GM12892 (cell line): ENCODE data around the gene CLEC3B.

Experiments used
- DNase-seq: peaks from one replicate; pipeline ENCODE4 v3.0.0; 2011; ENCODE audit not compliant: insufficient read length
- FAIRE-seq: peaks from 2 replicates; lab custom pipeline; 2011; peaks lifted over from hg19 to GRCh38; lab: Jason Lieb, UNC
- POLR2A ChIP-seq: IDR thresholded peaks from 2 replicates; pipeline ENCODE4 v1.6.1; 2011; ENCODE audit warnings: low read depth, low read length, control low read depth
- POLR2AphosphoS5 ChIP-seq: IDR thresholded peaks from 2 replicates; pipeline ENCODE4 v1.6.1; 2011; ENCODE audit warnings: low read depth, low read length, control low read depth
- TAF1 ChIP-seq: IDR thresholded peaks from 2 replicates; pipeline ENCODE4 v1.6.1; 2011; ENCODE audit warnings: low read depth, mild to moderate bottlenecking, control low read depth, low read length, borderline replicate concordance

Gene CLEC3B

GRCh38 chr3:44992555-44993470 lies 33.3 kb upstream of the CLEC3B start:
- TF ChIP-seq POLR2A = no peak
- no peak for TF ChIP-seq POLR2AphosphoS5
- TF ChIP-seq TAF1 = no peak
- FAIRE-seq (no peak), DNase-seq (no peak)

- DNase-seq (no peak), FAIRE-seq (no peak)
- TF ChIP-seq POLR2AphosphoS5 (no peak), POLR2A (no peak), TAF1 (no peak)
Measured at GRCh38 chr3:44993471-44994205, 32.5 kb upstream of the CLEC3B start.

- TF ChIP-seq TAF1 (no peak), POLR2AphosphoS5 (no peak)
- FAIRE-seq = no peak
- DNase-seq = no peak
Measured at GRCh38 chr3:44995142-44995770, 30.8 kb upstream of the CLEC3B start.

GRCh38 chr3:44996556-44996969 lies 29.5 kb upstream of the CLEC3B start:
- no peak for DNase-seq
- FAIRE-seq = no peak
- TF ChIP-seq TAF1 = no peak
- no peak for TF ChIP-seq POLR2AphosphoS5
- TF ChIP-seq POLR2A = no peak

- DNase-seq = no peak
- FAIRE-seq = no peak
- TF ChIP-seq TAF1 (no peak), POLR2AphosphoS5 (no peak), POLR2A (no peak)
Measured at GRCh38 chr3:44999782-45000181, 26.3 kb upstream of the CLEC3B start.

- DNase-seq (no peak), FAIRE-seq (no peak)
- TF ChIP-seq POLR2A = no peak
- no peak for TF ChIP-seq POLR2AphosphoS5
- TF ChIP-seq TAF1 = no peak
Measured at GRCh38 chr3:45000823-45001222, 25.3 kb upstream of the CLEC3B start.

- TF ChIP-seq TAF1 = no peak
- TF ChIP-seq POLR2AphosphoS5 = no peak
- no peak for TF ChIP-seq POLR2A
- FAIRE-seq = no peak
- DNase-seq = no peak
Measured at GRCh38 chr3:45001738-45002137, 24.4 kb upstream of the CLEC3B start.

- no peak for FAIRE-seq
- no peak for DNase-seq
Measured at GRCh38 chr3:45002139-45002660, 23.9 kb upstream of the CLEC3B start.

GRCh38 chr3:45002720-45003119 lies 23.4 kb upstream of the CLEC3B start:
- DNase-seq = no peak
- FAIRE-seq = no peak
- TF ChIP-seq POLR2AphosphoS5 (no peak), POLR2A (no peak), TAF1 (no peak)

More at GRCh38 chr3:45002139-45002660, 23.9 kb upstream of the CLEC3B start:
- no peak for TF ChIP-seq POLR2AphosphoS5
- no peak for TF ChIP-seq TAF1
- TF ChIP-seq POLR2A = no peak

- FAIRE-seq = no peak
- DNase-seq = no peak
- TF ChIP-seq TAF1 = no peak
Measured at GRCh38 chr3:45003406-45003805, 22.7 kb upstream of the CLEC3B start.

- no peak for FAIRE-seq
- TF ChIP-seq TAF1 (no peak), POLR2AphosphoS5 (no peak), POLR2A (no peak)
- no peak for DNase-seq
Measured at GRCh38 chr3:45003859-45004258, 22.2 kb upstream of the CLEC3B start.
